ENCODE data around the gene RAB18. TPM values are rescaled to one million over a fixed set of nuclear protein-coding genes. Genes with fewer than 3 reads are reported as not detected.

Gene RAB18
- total and polyA plus RNA-seq, 10 donors: 21.2 to 104 (median 52.2) TPM

GRCh38 chr10:27474741-27475140, 29.4 kb upstream of the RAB18 start:
- Histone ChIP-seq H3K4me3 (no peak overlapping the region), H3K27ac (no peak overlapping the region), H3K4me1 (no peaks in the 10 kb centered on the region), H3K9me3 (peaks cover 0 to 15% (median 0%) of the 10 kb centered on the region in 8 donors), H3K27me3 (replicated peaks in 1 of 7) (no peaks in the 10 kb centered on the region), H3K36me3 (no peaks in the 10 kb centered on the region)
- TF ChIP-seq POLR2AphosphoS5 (IDR thresholded peaks at IDR 0.05) (no peak), CTCF (IDR thresholded peaks at IDR 0.05 in 8 of 11, conservative IDR thresholded peaks at IDR 0.05 in 3 of 11) (no peak), POLR2A (IDR thresholded peaks at IDR 0.05) (no peak)
- WGBS, 5 donors: 78 to 89% (median 82%) methylated on average over 4 of the region's 4 CpGs
- DNase-seq: no peak
- intact Hi-C loops (cut with DNase I; ENCODE audit: low total_unique reads): no loop called here

DNA sequence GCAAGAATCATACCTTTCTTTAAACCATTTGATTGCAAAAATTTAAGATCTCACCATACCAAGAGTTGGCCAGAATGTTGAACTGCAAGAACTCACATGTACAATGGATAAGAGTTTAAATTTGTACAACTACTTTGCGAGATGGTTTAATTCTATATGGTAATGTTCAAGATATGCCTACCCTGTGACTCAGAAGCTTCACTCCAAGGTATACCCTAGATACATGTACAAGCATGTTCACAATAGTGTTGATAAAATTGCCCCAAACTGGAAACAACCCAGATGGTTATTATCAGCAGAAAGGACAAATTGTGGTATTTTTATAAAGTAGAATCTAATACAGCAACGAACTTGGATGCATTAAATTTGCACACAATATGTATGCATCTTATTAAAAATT, 25.1 kb upstream of the RAB18 start:
- H3K4me3 ChIP-seq: no peak overlapping the region
- H3K27me3 ChIP-seq (replicated peaks in 1 of 7): no peaks in the 10 kb centered on the region
- H3K27ac ChIP-seq: no peak overlapping the region
- no peaks in the 10 kb centered on the region for H3K36me3 ChIP-seq
- TF ChIP-seq POLR2AphosphoS5 (IDR thresholded peaks at IDR 0.05): no peak
- no peak for TF ChIP-seq CTCF (IDR thresholded peaks at IDR 0.05 in 8 of 11, conservative IDR thresholded peaks at IDR 0.05 in 3 of 11)
- TF ChIP-seq POLR2A (IDR thresholded peaks at IDR 0.05): no peak
- 58 to 92% (median 77%) methylated on average over 2 of the region's 2 CpGs for WGBS, 5 donors
- DNase-seq: no peak
- peaks cover 0 to 15% (median 0%) of the 10 kb centered on the region in 8 donors for H3K9me3 ChIP-seq
- intact Hi-C loops (cut with DNase I; ENCODE audit: low total_unique reads): no loop called here
- H3K4me1 ChIP-seq: peaks cover 0 to 13% (median 2%) of the 10 kb centered on the region in 6 donors

DNA sequence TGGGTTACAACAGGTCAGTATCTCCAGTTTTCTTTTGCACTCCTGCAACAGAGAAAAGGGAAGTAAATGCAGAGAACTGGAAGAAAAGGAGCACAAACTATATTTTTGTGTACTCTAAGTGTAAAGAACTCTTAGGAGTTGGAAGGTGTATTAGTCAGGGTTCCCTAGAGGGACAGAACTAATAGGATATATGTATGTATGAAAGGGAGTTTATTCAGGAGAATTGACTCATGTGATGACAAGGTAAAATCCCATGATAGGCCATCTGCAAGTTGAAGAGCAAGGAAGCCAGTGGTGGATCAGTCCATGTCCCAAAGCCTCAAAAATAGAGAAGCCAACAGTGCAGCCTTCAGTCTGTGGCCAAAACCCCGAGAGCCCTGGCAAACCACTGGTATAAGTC, 22.6 kb upstream of the RAB18 start:
- intact Hi-C loops (cut with DNase I; ENCODE audit: low total_unique reads): no loop called here
- H3K4me1 ChIP-seq: peaks cover 0 to 13% (median 2%) of the 10 kb centered on the region in 6 donors
- H3K27me3 ChIP-seq (replicated peaks in 1 of 7): peaks cover 0 to 3% (median 0%) of the 10 kb centered on the region in 7 donors
- DNase-seq: no peak
- H3K4me3 ChIP-seq: no peak overlapping the region
- peaks cover 0 to 15% (median 0%) of the 10 kb centered on the region in 8 donors for H3K9me3 ChIP-seq
- no peak for TF ChIP-seq CTCF (IDR thresholded peaks at IDR 0.05 in 8 of 11, conservative IDR thresholded peaks at IDR 0.05 in 3 of 11)
- TF ChIP-seq POLR2A (IDR thresholded peaks at IDR 0.05): no peak
- TF ChIP-seq POLR2AphosphoS5 (IDR thresholded peaks at IDR 0.05): no peak
- no peaks in the 10 kb centered on the region for H3K36me3 ChIP-seq
- WGBS, 5 donors: 6 to 65% (median 33%) methylated on average over 1 of the region's 1 CpG
- peak overlapping the region in 3 of 8 donors; percentile 10 to 53 (median 20) for H3K27ac ChIP-seq

DNA sequence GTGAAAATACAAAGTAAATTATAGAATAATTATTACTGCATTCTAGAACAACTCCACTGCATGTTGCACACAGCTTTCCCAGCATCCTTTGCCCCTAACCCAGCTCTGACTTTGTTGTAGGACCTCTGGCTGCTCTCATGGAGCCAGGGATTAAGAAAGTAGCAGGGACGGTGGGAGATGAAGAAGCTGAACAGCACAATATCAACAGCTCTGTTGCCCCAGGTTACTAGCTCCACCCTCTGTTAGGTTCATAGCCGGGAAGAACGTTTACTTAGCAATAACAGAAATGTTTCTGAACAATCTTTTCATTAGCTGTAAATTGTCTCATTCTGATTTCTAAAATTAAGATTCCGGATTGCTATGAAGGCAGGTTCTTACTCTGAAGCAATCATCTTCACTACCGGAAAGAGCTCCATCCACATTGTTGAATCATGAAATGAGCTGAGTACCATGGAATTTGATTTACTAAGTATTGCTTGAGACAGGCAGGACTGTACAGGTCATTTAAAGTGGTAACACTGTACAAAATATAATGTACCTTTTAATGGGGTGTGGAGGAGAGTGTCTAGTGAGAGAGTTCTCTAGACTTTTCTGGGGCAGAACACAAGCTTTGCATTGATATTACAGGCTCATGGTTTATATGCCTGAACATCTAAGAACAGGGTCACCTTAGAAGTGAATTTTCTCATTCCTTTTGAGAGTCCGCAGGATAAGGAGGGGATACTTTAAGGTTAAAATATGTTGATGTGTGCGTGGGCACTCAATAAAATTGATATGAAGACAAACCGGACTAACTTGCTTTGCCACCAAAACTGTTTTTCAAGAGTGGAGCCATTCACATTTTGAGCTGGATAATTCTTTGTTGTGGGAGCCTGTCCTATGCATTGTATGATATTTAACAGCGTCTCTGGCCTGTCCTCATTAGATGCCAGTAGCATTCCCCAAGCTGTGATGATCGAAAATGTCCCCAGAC, 20.8 kb upstream of the RAB18 start:
- Histone ChIP-seq H3K4me1 (peaks cover 0 to 13% (median 2%) of the 10 kb centered on the region in 6 donors), H3K9me3 (peaks cover 0 to 16% (median 6%) of the 10 kb centered on the region in 8 donors), H3K27ac (no peak overlapping the region), H3K36me3 (no peaks in the 10 kb centered on the region), H3K4me3 (no peak overlapping the region), H3K27me3 (replicated peaks in 1 of 7) (peaks cover 0 to 3% (median 0%) of the 10 kb centered on the region in 7 donors)
- intact Hi-C loops (cut with DNase I; ENCODE audit: low total_unique reads): no loop called here
- DNase-seq: no peak
- no peak for TF ChIP-seq POLR2A (IDR thresholded peaks at IDR 0.05)
- TF ChIP-seq POLR2AphosphoS5 (IDR thresholded peaks at IDR 0.05): no peak
- no peak for TF ChIP-seq CTCF (IDR thresholded peaks at IDR 0.05 in 8 of 11, conservative IDR thresholded peaks at IDR 0.05 in 3 of 11)
- WGBS, 5 donors: 70 to 81% (median 74%) methylated on average over 10 of the region's 10 CpGs

Measured in spleen (tissue), 11 donors.